HFF-Myc (cell line): Measurements from ENCODE around the gene MUC13.

Source experiments
- DNase-seq: peaks from one replicate; pipeline ENCODE4 v3.0.0-alpha.2; 2011; ENCODE audit warnings: low read depth; ENCODE audit errors: extremely low read depth
- H3K4me3 ChIP-seq: replicated peaks from 2 replicates; pipeline ENCODE4 v1.5.1; 2011; ENCODE audit warnings: low read depth, mild to moderate bottlenecking, control low read depth, low read length
- TF ChIP-seq, protein P1 (sequence below): IDR thresholded peaks from 2 replicates; pipeline ENCODE4 v1.5.1; 2012; ENCODE audit warnings: mild to moderate bottlenecking, low read depth, low read length, control low read depth; ENCODE audit errors: missing control alignments

MUC13 gene

DNA sequence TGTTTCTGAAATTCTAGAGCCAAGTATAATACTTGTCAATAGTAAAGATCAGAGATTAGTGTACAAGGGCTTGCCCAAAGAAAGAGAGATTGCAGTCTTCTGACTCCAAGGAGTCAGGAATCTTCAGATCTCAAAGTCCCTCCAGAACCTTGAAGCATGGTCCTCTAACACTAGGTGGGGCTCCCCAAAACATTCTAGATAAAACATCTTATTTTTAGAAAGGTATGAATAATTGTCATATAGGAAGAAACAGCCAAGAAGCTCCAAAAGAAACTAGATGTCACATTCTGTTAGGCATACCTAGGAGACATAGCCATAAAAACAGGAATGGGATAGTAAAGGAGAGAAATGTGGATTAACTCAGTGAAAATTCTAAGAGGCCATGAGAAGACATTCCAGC lies 10.7 kb downstream of the MUC13 start:
- TF ChIP-seq, protein P1, sequence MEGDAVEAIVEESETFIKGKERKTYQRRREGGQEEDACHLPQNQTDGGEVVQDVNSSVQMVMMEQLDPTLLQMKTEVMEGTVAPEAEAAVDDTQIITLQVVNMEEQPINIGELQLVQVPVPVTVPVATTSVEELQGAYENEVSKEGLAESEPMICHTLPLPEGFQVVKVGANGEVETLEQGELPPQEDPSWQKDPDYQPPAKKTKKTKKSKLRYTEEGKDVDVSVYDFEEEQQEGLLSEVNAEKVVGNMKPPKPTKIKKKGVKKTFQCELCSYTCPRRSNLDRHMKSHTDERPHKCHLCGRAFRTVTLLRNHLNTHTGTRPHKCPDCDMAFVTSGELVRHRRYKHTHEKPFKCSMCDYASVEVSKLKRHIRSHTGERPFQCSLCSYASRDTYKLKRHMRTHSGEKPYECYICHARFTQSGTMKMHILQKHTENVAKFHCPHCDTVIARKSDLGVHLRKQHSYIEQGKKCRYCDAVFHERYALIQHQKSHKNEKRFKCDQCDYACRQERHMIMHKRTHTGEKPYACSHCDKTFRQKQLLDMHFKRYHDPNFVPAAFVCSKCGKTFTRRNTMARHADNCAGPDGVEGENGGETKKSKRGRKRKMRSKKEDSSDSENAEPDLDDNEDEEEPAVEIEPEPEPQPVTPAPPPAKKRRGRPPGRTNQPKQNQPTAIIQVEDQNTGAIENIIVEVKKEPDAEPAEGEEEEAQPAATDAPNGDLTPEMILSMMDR: no peak
- H3K4me3 ChIP-seq: no peak overlapping the region
- DNase-seq: no peak

DNA sequence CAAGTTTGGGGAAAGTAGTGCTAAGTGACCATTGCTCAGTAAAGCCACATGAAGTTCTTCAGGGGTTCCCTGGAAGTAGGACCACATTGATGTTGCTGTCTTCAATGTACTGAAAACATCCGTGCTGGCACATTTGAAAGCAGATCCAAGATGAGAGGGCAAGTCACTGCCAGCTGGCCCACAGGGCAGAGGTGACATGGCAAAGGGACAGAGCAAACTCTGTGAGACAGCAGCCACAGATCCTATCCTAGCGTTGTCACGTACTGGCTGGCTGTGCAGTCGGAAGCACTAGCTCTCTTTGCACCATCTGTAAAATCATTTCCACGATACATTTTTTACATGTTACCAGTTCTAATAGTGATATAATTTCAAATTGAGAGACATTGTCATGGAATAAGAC lies 13.8 kb downstream of the MUC13 start:
- no peak overlapping the region for H3K4me3 ChIP-seq
- TF ChIP-seq, protein P1: no peak
- no peak for DNase-seq

DNA sequence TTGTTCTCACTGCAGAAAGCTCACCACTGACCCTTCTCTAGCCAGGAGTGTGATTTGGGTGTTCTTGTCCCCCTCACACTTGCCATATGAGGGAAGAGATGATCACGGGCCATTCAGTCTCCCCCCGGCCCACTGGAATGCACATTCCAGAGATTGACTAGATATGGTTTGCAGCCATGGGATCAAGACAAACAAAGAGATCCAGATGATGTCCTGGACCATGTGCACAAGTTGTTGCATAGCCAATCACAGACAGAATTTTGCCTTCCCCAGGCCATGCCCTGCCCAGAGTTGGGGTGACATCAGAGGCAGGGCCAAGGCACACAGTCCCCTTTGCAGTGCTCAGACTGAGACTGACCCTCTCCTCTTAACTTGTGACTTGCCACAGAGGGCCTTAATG lies 14.8 kb downstream of the MUC13 start:
- DNase-seq: no peak
- TF ChIP-seq, protein P1: no peak
- no peak overlapping the region for H3K4me3 ChIP-seq

DNA sequence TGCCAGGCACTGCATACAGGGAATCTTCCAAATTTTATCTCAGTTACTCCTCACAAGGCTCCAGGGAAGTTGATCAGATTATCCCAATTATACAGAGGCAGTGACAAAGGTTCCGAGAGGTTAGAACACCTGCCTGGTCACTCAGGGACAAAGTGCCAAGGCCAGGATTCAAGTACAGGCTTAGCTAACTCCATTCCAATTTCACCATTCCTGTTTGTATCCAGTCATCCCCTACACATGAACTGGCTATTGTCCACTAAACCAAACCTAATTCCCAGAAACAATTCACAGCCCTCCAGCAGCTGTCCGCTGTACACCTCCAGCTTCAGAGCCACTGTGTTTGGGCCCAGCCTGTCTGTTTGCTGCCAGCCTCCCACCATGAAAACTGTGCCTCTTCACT lies 16.0 kb downstream of the MUC13 start:
- H3K4me3 ChIP-seq: no peak overlapping the region
- no peak for DNase-seq
- TF ChIP-seq, protein P1: no peak

DNA sequence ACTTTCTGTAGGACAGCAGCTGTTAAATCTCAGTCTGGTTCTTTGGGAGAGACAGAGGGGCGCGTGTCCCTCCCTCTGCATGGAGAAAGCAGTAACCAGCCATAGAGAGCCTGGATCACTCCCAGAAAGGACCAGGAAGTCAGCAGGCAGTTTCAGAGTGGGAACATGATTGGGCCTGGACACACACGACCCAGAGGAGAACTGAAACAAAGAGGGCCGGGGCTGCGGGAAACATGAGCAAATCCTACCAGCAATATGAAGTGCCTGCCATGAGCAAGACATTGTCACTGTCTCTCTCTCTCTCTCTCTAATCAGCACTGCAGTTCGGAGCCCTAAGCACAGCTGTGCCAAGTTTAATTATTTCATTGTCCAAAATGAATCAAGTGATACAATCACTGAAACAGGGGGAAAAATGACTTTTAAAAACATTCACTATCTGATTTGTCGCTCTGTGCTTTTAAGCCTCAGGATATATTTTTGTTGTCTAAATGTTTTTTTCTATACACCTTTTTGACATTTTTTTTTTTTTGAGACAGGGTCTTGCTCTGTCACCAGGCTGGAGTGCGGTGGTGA lies 17.6 kb downstream of the MUC13 start:
- TF ChIP-seq, protein P1: no peak
- no peak for DNase-seq
- H3K4me3 ChIP-seq: no peak overlapping the region

DNA sequence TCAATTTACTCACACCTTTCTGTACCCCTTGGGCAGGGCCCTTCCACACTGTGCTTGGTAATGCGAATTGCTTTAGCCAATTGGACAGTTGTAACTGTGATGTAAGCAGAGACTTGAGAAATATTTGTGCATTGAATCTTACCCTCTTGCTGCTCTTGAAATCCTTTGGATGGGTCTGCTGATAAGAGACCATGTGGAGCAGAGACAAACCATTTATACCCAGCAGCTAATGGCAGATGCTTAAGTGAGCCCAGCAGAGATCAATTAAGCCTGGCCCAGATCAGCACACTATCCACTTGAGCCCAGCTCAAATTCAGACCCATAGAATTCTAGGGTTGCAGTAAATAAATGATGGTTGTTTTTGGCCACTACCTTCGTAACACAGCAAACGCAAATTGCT lies 19.3 kb downstream of the MUC13 start:
- DNase-seq: no peak
- no peak overlapping the region for H3K4me3 ChIP-seq
- TF ChIP-seq, protein P1: no peak

DNA sequence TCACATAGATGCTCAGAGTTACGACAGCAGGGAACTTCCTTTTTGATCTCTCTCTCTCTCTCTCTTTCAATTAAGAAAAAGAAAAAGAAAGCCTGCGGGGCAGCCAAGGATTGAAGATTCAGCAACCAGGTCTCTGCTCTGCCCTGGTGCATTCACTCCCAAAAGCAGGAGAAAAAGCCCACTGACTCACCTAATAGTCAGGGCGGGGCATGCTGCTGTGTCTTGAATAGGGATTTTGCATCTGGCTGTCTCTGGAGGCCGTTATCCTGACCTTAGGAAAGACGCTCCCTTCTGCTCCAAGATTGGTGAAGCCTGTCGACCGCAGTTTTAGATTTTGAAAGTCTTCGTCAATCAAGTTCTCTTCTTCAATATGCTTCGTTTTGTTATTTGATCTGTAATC lies 26.6 kb downstream of the MUC13 start:
- no peak for DNase-seq
- TF ChIP-seq, protein P1: no peak
- H3K4me3 ChIP-seq: no peak overlapping the region
